Activated CD8-positive, alpha-beta memory T cell treated with anti-CD3 and anti-CD28 coated beads, Interleukin-2, amount 10 ng/mL, durations not matched to agents 7 days and 5 days (primary cell): ENCODE results near the gene RAD1. TPM values are rescaled to one million over a fixed set of nuclear protein-coding genes. Genes with fewer than 3 reads are reported as not detected.
"Not testable (repeated sequence)": the region's sequence is repeated elsewhere in the genome, so short reads cannot be mapped to it uniquely, and the experiment has no call there.

ENCODE experiments used
- ATAC-seq: fragments of 150-1000 bp; cut with Tn5 transposase; one replicate; pipeline ENCODE4 v1.10.0; 2021; ENCODE audit warnings: moderate library complexity
- CTCF ChIA-PET: fragments of 350-600 bp; sonication (Branson Sonifier 250); formaldehyde crosslinking; loops from one replicate; lab custom pipeline; 2021; ENCODE audit warnings: antibody characterized with exemption; lab: Charles Lee
- DNase-seq: peaks from one replicate; pipeline ENCODE4 v3.0.0-alpha.2; 2020
- H3K27ac Mint-ChIP-seq: one replicate; pipeline ENCODE4 v1.8.0; 2021; ENCODE audit warnings: mild to moderate bottlenecking, mixed read lengths
- H3K27me3 Mint-ChIP-seq: one replicate; pipeline ENCODE4 v1.8.0; 2021; ENCODE audit warnings: mixed read lengths
- H3K36me3 Mint-ChIP-seq: one replicate; pipeline ENCODE4 v1.8.0; 2021; ENCODE audit warnings: mild to moderate bottlenecking, mixed read lengths
- H3K4me1 Mint-ChIP-seq: one replicate; pipeline ENCODE4 v1.8.0; 2021; ENCODE audit warnings: mixed read lengths
- H3K4me3 Mint-ChIP-seq: one replicate; pipeline ENCODE4 v1.8.0; 2021; ENCODE audit warnings: mild to moderate bottlenecking, moderate library complexity, mixed read lengths
- H3K9me3 Mint-ChIP-seq: one replicate; pipeline ENCODE4 v1.8.0; 2022; ENCODE audit warnings: low read depth, mixed read lengths
- total RNA-seq, 2 experiments: library from RNA; stranded (reverse); gene quantifications; one replicate each; pipeline ENCODE4 v1.2.3, GENCODE V29; 2021

The RAD1 gene
- total RNA-seq, 2 experiments from 2014 or later = 33.2 to 37.7 TPM

GRCh38 chr5:34929134-34929719 is 13.9 kb upstream of the RAD1 start, which contains the start of gene DNAJC21:
Gene DNAJC21, plus strand, starts transcription at chr5:34929559. Its CDS starts 261 bp downstream, at chr5:34929820.
- Mint-ChIP-seq H3K9me3 (no peaks in the 10 kb centered on the region), H3K27me3 (no peaks in the 10 kb centered on the region)
- CTCF ChIA-PET = interaction anchor here (0.9 to 3.6 kb wide), 6 partner anchors 8 to 20 kb away, joined by 3 to 29 read pairs (median 4); partner anchors contain the start of genes BRIX1 and RAD1

DNA sequence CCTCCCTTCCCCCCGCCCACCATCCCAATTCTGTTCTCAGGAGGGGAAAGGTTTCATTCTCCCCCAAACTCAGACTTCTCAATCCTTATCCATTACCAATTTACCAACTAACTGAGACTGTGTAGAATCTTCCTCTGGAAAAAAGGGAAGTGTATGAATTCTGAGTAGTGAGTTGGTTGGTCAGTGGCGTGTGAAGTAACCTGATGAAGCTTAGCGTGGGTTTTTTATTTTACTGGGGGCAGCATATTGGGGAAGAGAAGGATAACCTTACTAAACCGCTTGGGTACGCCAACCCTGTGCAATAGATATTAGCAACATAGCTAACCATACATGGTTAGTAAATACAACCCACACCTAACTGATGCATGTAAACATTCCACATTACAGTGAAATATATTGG is 13.0 kb upstream of the RAD1 start:
- H3K27me3 Mint-ChIP-seq = no peaks in the 10 kb centered on the region
- no peak overlapping the region for H3K4me3 Mint-ChIP-seq
- H3K36me3 Mint-ChIP-seq = peaks cover 35% of the 10 kb centered on the region
- DNase-seq (no peak), ATAC-seq (no peak)
- CTCF ChIA-PET = interaction anchor here (3.6 kb wide), 1 partner anchor 12 kb away, joined by 29 read pairs; the partner anchor contains the start of genes BRIX1 and RAD1
- H3K4me1 Mint-ChIP-seq = peaks cover 44% of the 10 kb centered on the region
- no peaks in the 10 kb centered on the region for H3K9me3 Mint-ChIP-seq
- no peak overlapping the region for H3K27ac Mint-ChIP-seq

More at GRCh38 chr5:34929134-34929719, 13.9 kb upstream of the RAD1 start, which contains the start of gene DNAJC21:
- Mint-ChIP-seq H3K36me3 (peaks cover 32% of the 10 kb centered on the region), H3K4me3 (peak within 1 kb of the TSS; percentile 93), H3K27ac (peak within 1 kb of the TSS; percentile 96), H3K4me1 (peaks cover 40% of the 10 kb centered on the region)
- peak; percentile 91 for ATAC-seq
- peak; percentile 98 for DNase-seq

- H3K36me3 Mint-ChIP-seq = peaks cover 35% of the 10 kb centered on the region
- ATAC-seq (no peak), DNase-seq (no peak)
- no peaks in the 10 kb centered on the region for H3K9me3 Mint-ChIP-seq
- CTCF ChIA-PET = interaction anchor here (3.6 kb wide), 1 partner anchor 12 kb away, joined by 29 read pairs; the partner anchor contains the start of genes BRIX1 and RAD1
- no peaks in the 10 kb centered on the region for H3K27me3 Mint-ChIP-seq
- peaks cover 46% of the 10 kb centered on the region for H3K4me1 Mint-ChIP-seq
- no peak overlapping the region for H3K27ac Mint-ChIP-seq
- H3K4me3 Mint-ChIP-seq = no peak overlapping the region
Measured at GRCh38 chr5:34927785-34928184, 12.5 kb upstream of the RAD1 start.

GRCh38 chr5:34926318-34926888 is 11.1 kb upstream of the RAD1 start:
- DNase-seq = no peak
- peaks cover 42% of the 10 kb centered on the region for H3K4me1 Mint-ChIP-seq
- H3K36me3 Mint-ChIP-seq = peaks cover 36% of the 10 kb centered on the region

GRCh38 chr5:34924462-34924765 is 9.1 kb upstream of the RAD1 start:
- H3K4me3 Mint-ChIP-seq = no peak overlapping the region
- CTCF ChIA-PET = no interaction called here
- no peak for DNase-seq
- peaks cover 38% of the 10 kb centered on the region for H3K36me3 Mint-ChIP-seq
- H3K27ac Mint-ChIP-seq = no peak overlapping the region
- no peaks in the 10 kb centered on the region for H3K27me3 Mint-ChIP-seq
- H3K9me3 Mint-ChIP-seq = no peaks in the 10 kb centered on the region
- no peak for ATAC-seq
- H3K4me1 Mint-ChIP-seq = peaks cover 39% of the 10 kb centered on the region

More at GRCh38 chr5:34926318-34926888, 11.1 kb upstream of the RAD1 start:
- H3K4me3 Mint-ChIP-seq = no peak overlapping the region
- no peaks in the 10 kb centered on the region for H3K9me3 Mint-ChIP-seq
- no peaks in the 10 kb centered on the region for H3K27me3 Mint-ChIP-seq
- CTCF ChIA-PET = interaction anchor here (1.0 kb wide), 1 partner anchor 24 kb away, joined by 3 read pairs; no protein-coding TSS in a partner anchor
- no peak for ATAC-seq
- H3K27ac Mint-ChIP-seq = peak overlapping the region; percentile 60

DNA sequence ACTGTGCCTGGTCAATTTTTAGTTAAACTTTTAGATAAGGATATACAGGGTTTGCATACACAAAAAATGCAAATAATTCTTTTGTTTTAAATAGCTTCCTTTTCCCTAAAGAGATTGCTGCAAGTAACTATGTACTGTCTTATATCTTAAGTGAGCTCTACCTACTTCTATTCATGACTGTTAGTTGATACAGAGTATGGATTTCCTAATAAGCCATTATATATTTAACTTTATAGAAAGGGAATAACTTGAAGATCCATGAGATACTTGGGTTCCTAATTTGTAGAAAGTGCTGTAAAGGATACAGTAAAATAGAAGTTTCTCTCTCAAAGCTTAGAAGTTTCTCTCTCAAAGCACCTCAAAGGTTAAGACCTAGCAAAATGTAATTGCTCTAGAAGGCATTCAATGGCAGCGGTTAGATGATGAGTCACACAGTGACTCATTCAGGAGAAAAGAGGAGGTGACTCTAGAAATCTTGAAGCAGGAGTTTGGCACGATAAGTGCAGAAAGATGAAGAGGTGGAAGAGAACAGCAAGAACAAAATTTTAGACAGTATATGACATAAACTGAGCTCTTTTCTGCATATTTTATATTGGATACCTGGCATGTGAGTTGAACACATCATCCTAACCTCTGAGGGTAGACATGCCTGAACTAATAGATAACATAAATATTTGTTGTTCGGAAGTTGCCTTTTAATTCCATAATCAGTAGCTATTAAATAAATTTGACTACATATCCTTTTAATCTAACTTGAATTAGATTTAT is 8.6 kb upstream of the RAD1 start:
- CTCF ChIA-PET = no interaction called here
- ATAC-seq = peak; percentile 97
- DNase-seq = peak; percentile 69
- H3K27ac Mint-ChIP-seq = peak overlapping the region; percentile 80
- peak overlapping the region; percentile 20 for H3K4me3 Mint-ChIP-seq
- H3K36me3 Mint-ChIP-seq = peaks cover 38% of the 10 kb centered on the region
- H3K27me3 Mint-ChIP-seq = no peaks in the 10 kb centered on the region
- no peaks in the 10 kb centered on the region for H3K9me3 Mint-ChIP-seq
- peaks cover 36% of the 10 kb centered on the region for H3K4me1 Mint-ChIP-seq

GRCh38 chr5:34923256-34923655 is 8.0 kb upstream of the RAD1 start:
- ATAC-seq, DNase-seq, H3K27me3 Mint-ChIP-seq, H3K4me3 Mint-ChIP-seq, H3K9me3 Mint-ChIP-seq, CTCF ChIA-PET: not testable (repeated sequence)
- Mint-ChIP-seq H3K36me3 (peaks cover 38% of the 10 kb centered on the region), H3K4me1 (peaks cover 36% of the 10 kb centered on the region), H3K27ac (peak overlapping the region; percentile 80)

GRCh38 chr5:34919077-34919476 is 3.8 kb upstream of the RAD1 start:
- Mint-ChIP-seq H3K36me3 (peaks cover 29% of the 10 kb centered on the region), H3K9me3 (no peaks in the 10 kb centered on the region), H3K4me3 (no peak overlapping the region), H3K27ac (no peak overlapping the region), H3K27me3 (no peaks in the 10 kb centered on the region), H3K4me1 (peaks cover 38% of the 10 kb centered on the region)
- ATAC-seq (no peak), DNase-seq (no peak)
- CTCF ChIA-PET = interaction anchor here (0.7 to 1.2 kb wide), 2 partner anchors 9 to 10 kb away, joined by 4 read pairs; partner anchors contain the start of gene DNAJC21

DNA sequence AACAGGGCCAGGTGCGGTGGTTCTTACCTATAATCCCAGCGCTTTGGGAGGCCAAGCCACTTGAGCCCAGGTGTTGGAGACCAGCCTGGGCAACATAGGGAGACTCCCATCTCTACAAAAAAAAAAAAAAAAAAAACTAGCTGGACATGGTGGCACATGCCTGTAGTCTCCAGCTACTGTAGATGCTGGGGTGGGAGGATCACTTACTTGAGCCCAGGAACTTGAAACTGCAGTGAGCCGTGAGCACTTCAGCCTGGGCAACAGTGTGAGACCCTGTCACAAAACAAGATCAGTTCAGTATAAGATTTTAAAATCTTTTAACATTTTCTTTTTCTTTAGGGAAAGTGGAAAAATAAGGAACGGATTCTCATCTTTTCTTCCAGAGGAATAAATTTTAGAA is 2.7 kb upstream of the RAD1 start:
- H3K36me3 Mint-ChIP-seq = peaks cover 27% of the 10 kb centered on the region
- no peaks in the 10 kb centered on the region for H3K27me3 Mint-ChIP-seq
- peaks cover 37% of the 10 kb centered on the region for H3K4me1 Mint-ChIP-seq
- ATAC-seq (no peak), DNase-seq (no peak)
- no peaks in the 10 kb centered on the region for H3K9me3 Mint-ChIP-seq
- H3K4me3 Mint-ChIP-seq = no peak overlapping the region
- CTCF ChIA-PET = interaction anchor here (1.2 to 3.8 kb wide), 3 partner anchors 11 to 85 kb away, joined by 3 to 29 read pairs (median 7); partner anchors contain the start of gene DNAJC21
- H3K27ac Mint-ChIP-seq = no peak overlapping the region

- H3K36me3 Mint-ChIP-seq = peaks cover 30% of the 10 kb centered on the region
- no peak overlapping the region for H3K4me3 Mint-ChIP-seq
- CTCF ChIA-PET = interaction anchor here (2.6 to 3.8 kb wide), 2 partner anchors 13 to 87 kb away, joined by 7 to 29 read pairs; partner anchors contain the start of gene DNAJC21
- no peak for DNase-seq
- ATAC-seq = no peak
- no peak overlapping the region for H3K27ac Mint-ChIP-seq
- H3K9me3 Mint-ChIP-seq = no peaks in the 10 kb centered on the region
- no peaks in the 10 kb centered on the region for H3K27me3 Mint-ChIP-seq
- peaks cover 39% of the 10 kb centered on the region for H3K4me1 Mint-ChIP-seq
Measured at GRCh38 chr5:34916518-34916917, 1.2 kb upstream of the RAD1 start.

DNA sequence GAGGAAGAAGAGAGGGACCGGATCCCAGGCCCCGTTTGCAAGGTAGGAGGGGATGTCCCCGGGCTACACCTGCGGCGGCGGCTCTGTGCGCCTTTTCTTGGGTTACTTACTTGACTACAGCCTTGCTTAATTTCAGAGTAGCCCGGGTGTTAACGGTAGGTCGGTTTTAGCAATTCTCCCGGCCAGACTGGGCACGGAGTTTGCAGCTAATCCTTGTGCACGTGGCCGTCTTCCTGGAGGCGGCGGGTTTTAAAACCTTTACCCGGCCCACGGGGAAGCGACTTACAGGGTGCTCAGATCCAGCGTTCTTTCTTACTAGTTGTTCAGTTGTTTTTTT is 520 bp upstream of the RAD1 start:
- H3K4me3 Mint-ChIP-seq = no peak overlapping the region
- CTCF ChIA-PET = interaction anchor here (0.9 to 3.8 kb wide), 5 partner anchors 13 to 87 kb away, joined by 3 to 29 read pairs (median 7); partner anchors contain the start of gene DNAJC21
- no peak overlapping the region for H3K27ac Mint-ChIP-seq
- no peak for DNase-seq
- peaks cover 41% of the 10 kb centered on the region for H3K4me1 Mint-ChIP-seq
- ATAC-seq = peak; percentile 5
- H3K9me3 Mint-ChIP-seq = no peaks in the 10 kb centered on the region
- no peaks in the 10 kb centered on the region for H3K27me3 Mint-ChIP-seq
- peaks cover 33% of the 10 kb centered on the region for H3K36me3 Mint-ChIP-seq

GRCh38 chr5:34914671-34915138 is 599 bp downstream of the RAD1 start:
- H3K4me3 Mint-ChIP-seq = no peak overlapping the region
- H3K36me3 Mint-ChIP-seq = peaks cover 35% of the 10 kb centered on the region
- no peak overlapping the region for H3K27ac Mint-ChIP-seq
- no peaks in the 10 kb centered on the region for H3K9me3 Mint-ChIP-seq
- CTCF ChIA-PET = interaction anchor here (0.6 to 3.8 kb wide), 4 partner anchors 9 to 16 kb away, joined by 3 to 29 read pairs (median 5); partner anchors contain the start of gene DNAJC21
- DNase-seq = peak; percentile 48
- peak; percentile 10 for ATAC-seq
- no peaks in the 10 kb centered on the region for H3K27me3 Mint-ChIP-seq
- peaks cover 39% of the 10 kb centered on the region for H3K4me1 Mint-ChIP-seq

- CTCF ChIA-PET = interaction anchor here (2.1 kb wide), 1 partner anchor 15 kb away, joined by 10 read pairs; no protein-coding TSS in a partner anchor
- no peak overlapping the region for H3K4me3 Mint-ChIP-seq
- peaks cover 36% of the 10 kb centered on the region for H3K4me1 Mint-ChIP-seq
- peaks cover 42% of the 10 kb centered on the region for H3K36me3 Mint-ChIP-seq
- no peaks in the 10 kb centered on the region for H3K27me3 Mint-ChIP-seq
- ATAC-seq = no peak
- no peaks in the 10 kb centered on the region for H3K9me3 Mint-ChIP-seq
- H3K27ac Mint-ChIP-seq = no peak overlapping the region
- DNase-seq = no peak
Measured at GRCh38 chr5:34913072-34913471, 2.2 kb downstream of the RAD1 start.
